Sigmoid colon (tissue), 4 donors: ENCODE results near the gene TTC12.

Source experiments
- EP300 ChIP-seq, 4 donors: sonication (generic); formaldehyde crosslinking; IDR thresholded peaks; one replicate each; pipeline ENCODE4 v1.6.1; 2017; ENCODE audit warnings: antibody characterized with exemption in 4 of 4
- TF ChIP-seq, protein P1 (sequence below), 4 experiments: fragments of 450-650 bp in 3 of 4; fragments of 200-600 bp in 1 of 4; IDR thresholded peaks; one replicate each; pipeline ENCODE4 v1.5.1; 2016 to 2019; ENCODE audit warnings: antibody characterized with exemption in 4 of 4, mild to moderate bottlenecking in 3 of 4, moderate library complexity in 2 of 4

DNA sequence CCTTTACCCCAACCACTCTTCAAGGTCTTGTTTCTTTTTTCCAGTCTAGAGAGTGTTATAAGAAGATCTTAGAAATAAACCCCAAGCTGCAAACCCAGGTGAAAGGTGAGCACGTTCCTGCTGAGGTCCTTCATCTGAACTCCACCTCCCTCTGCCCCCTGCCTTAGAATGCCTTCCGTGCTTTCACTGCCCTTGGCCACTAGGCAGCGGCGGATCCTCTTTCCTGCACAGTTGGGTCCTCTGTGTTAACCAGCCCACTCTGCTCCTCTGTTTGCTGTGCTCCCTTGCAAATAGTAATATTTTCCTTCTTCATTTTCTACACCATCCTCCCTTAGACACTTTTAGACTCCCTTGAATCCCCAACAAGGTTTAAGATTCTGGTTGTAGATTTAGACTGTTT, 24.3 kb downstream of the TTC12 start:
- TF ChIP-seq, protein P1, sequence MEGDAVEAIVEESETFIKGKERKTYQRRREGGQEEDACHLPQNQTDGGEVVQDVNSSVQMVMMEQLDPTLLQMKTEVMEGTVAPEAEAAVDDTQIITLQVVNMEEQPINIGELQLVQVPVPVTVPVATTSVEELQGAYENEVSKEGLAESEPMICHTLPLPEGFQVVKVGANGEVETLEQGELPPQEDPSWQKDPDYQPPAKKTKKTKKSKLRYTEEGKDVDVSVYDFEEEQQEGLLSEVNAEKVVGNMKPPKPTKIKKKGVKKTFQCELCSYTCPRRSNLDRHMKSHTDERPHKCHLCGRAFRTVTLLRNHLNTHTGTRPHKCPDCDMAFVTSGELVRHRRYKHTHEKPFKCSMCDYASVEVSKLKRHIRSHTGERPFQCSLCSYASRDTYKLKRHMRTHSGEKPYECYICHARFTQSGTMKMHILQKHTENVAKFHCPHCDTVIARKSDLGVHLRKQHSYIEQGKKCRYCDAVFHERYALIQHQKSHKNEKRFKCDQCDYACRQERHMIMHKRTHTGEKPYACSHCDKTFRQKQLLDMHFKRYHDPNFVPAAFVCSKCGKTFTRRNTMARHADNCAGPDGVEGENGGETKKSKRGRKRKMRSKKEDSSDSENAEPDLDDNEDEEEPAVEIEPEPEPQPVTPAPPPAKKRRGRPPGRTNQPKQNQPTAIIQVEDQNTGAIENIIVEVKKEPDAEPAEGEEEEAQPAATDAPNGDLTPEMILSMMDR (IDR thresholded peaks at IDR 0.05), result no peak
- no peak for TF ChIP-seq EP300 (IDR thresholded peaks at IDR 0.05)
